COLO668 (cell line): ENCODE results near the gene NUDT9.

Experiments used
- DNase-seq: peaks from one replicate; lab custom pipeline; 2025; ENCODE audit not compliant: unreplicated experiment; lab: John Stamatoyannopoulos, UW

NUDT9 gene

DNA sequence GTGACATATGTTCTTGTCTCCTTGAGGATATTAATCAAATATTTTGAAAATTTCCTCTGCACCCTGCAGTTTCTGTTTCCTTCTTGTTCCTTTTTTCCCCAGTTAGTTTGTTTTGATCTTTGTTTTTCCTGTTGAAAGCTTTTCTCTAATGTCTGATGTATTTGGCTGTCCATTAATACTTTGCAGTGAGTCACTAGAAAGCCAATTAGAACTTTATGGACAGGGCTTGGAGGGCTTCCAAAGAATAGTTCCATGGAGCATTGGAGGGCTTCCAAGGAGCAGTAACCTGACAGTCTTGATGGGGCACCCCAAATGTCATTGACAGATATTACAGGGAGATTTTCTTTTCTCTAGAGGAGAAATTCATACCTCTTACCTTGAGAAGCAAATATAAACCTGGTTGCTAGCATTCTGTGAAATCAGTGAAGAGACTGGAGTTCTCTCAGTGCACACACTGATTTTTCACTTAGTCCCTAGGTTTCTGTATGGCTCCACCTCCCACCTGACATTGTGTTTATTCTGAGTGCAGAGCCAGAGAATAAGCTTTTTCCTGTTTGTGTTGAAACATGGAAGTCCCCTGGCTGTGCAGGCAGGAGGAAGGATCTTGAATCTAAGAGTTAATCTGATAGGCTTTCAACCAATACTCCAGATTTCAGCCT lies 80.3 kb downstream of the NUDT9 start:
- DNase-seq, result no peak

DNA sequence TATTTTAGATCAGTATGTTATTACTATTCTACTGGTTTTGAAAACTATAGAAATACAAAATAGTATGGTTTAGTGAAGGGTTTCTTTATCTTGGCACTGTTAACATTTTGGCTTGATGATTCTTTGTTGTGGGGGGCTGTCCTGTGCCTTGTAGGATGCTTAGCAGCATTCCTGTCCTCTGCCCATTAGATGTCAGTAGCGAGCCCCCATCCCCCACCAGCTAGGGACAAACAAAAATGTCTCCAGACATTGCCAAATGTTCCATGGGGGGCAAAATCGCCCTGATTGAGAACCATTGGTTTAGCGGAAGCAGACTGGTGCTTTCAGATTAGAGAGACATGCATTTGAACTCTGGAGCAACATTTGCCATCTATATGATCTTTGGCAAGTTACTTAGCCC lies 83.5 kb downstream of the NUDT9 start:
- no peak for DNase-seq

DNA sequence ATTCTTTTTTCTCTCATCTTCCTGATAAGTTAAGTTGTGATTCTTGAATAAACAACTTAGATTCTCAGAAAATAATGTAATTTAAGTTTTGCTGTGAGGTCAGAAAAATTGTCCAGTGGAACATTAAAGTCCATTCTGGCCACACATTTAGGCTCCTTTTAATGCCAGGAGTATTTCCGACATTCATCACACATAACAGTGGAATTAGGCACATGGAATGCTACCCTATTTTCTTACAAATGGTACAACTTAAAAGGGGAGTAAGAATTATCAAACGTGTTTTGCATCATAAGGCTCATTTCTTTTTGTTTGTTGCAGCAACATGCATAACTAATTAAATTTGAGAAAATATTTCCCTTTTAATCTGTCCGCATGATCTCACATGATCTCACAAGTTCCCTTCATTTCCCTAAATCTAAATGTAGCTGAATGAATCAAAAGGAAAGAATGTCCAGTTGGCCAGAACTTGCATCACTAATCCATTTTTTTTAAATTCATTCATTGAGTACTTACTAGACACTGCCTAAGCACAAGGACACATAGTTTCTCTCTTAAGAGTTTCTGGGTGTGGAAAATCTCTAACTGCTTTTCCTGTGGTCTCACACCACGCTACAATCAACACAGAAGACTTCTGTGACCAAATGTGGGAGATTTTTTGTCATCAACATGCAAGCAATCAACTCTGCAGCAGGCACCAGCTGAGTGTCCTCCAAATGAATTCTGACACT lies 84.8 kb downstream of the NUDT9 start:
- DNase-seq, result no peak
